ENCODE results near the gene SCMH1. TPM values are rescaled to one million over a fixed set of nuclear protein-coding genes. Genes with fewer than 3 reads are reported as not detected.
"Not testable (repeated sequence)": the region's sequence is repeated elsewhere in the genome, so short reads cannot be mapped to it uniquely, and the experiment has no call there.

The SCMH1 gene
- polyA plus RNA-seq, 2 of the 4 experiments (the other 2 are of a cell fraction), result 11.6 to 26.7 TPM

- H3K4me1 ChIP-seq, result peaks cover 5% of the 10 kb centered on the region; the same call in 2 of the 3 replicates
- no peak for DNase-seq (ENCODE audit: low read depth in 1 of 2, low spot score in 1 of 2)
- no peak for ATAC-seq
- H3K4me2 ChIP-seq, result no peak overlapping the region
- no peak for FAIRE-seq
- no peaks in the 10 kb centered on the region for H3K9me3 ChIP-seq
- TF ChIP-seq EHMT2 (IDR thresholded peaks at IDR 0.05; ENCODE audit: low read depth) (no peak), KDM1A (IDR thresholded peaks at IDR 0.05; ENCODE audit: low read depth) (no peak), POLR2A (IDR thresholded peaks at IDR 0.05; ENCODE audit: low read length) (no peak), JUNB (IDR thresholded peaks at IDR 0.05) (no peak), RNF2 (IDR thresholded peaks at IDR 0.05; ENCODE audit: borderline replicate concordance, low read depth) (no peak), HMGXB4 (CRISPR knock-in tag; IDR thresholded peaks at IDR 0.05; ENCODE audit: borderline replicate concordance) (no peak), ZSCAN20 (CRISPR knock-in tag; IDR thresholded peaks at IDR 0.05) (no peak)
- CTCF ChIA-PET, result no interaction called here
- no peak overlapping the region for H3K27ac ChIP-seq
- POLR2A ChIA-PET, result no interaction called here
- H3K4me3 ChIP-seq, result no peak overlapping the region
Observed at GRCh38 chr1:41118645-41119044, 123.5 kb downstream of the SCMH1 start.

- POLR2A ChIA-PET; H3K4me2 ChIP-seq; ATAC-seq; H3K27ac ChIP-seq; H3K9me3 ChIP-seq; FAIRE-seq; H3K4me3 ChIP-seq; DNase-seq (ENCODE audit: low read depth in 1 of 2, low spot score in 1 of 2); H3K4me1 ChIP-seq: not testable (repeated sequence)
- CTCF ChIA-PET, result interaction anchor here (1.0 to 1.5 kb wide), 3 partner anchors 21 to 300 kb away, joined by 3 to 4 read pairs (median 3); no protein-coding TSS in a partner anchor
- 83% methylated on average over 13 of the region's 15 CpGs for WGBS (ENCODE audit: missing lambda C conversion rate)
Observed at GRCh38 chr1:41117241-41117640, 124.9 kb downstream of the SCMH1 start.

- H3K27ac ChIP-seq, result peak overlapping the region; percentile 92 to 99
- WGBS (ENCODE audit: missing lambda C conversion rate), result 89% methylated on average over 1 of the region's 1 CpG
- peak overlapping the region; percentile 80 for H3K4me2 ChIP-seq
- no peak overlapping the region for H3K4me3 ChIP-seq
- H3K9me3 ChIP-seq, result no peaks in the 10 kb centered on the region
- peaks cover 30% of the 10 kb centered on the region for H3K4me1 ChIP-seq
- ChIA-PET POLR2A (no interaction called here), CTCF (interaction anchor here (1.4 to 1.6 kb wide), 2 partner anchors 128 to 235 kb away, joined by 3 to 4 read pairs; no protein-coding TSS in a partner anchor)
- TF ChIP-seq HOXA7 (CRISPR knock-in tag; IDR thresholded peaks at IDR 0.05) (no peak), NFE2L2 (conservative IDR thresholded peaks at IDR 0.05; ENCODE audit: low read length) (no peak), HDAC2 (IDR thresholded peaks at IDR 0.05) (no peak), PBX3 (IDR thresholded peaks at IDR 0.05) (no peak), EHF (CRISPR knock-in tag; IDR thresholded peaks at IDR 0.05) (no peak), RAD21 (conservative IDR thresholded peaks at IDR 0.05 in 1 of 2, IDR thresholded peaks at IDR 0.05 in 1 of 2) (no peak), SMC3 (IDR thresholded peaks at IDR 0.05) (no peak), HOXB13 (CRISPR knock-in tag; IDR thresholded peaks at IDR 0.05; ENCODE audit: low read depth) (no peak), TFCP2L1 (CRISPR knock-in tag; IDR thresholded peaks at IDR 0.05) (no peak), ZSCAN20 (CRISPR knock-in tag; IDR thresholded peaks at IDR 0.05) (no peak), CBX8 (IDR thresholded peaks at IDR 0.05) (no peak), TP53 (CRISPR knock-in tag; IDR thresholded peaks at IDR 0.05) (no peak), CHD2 (IDR thresholded peaks at IDR 0.05; ENCODE audit: low read length, partially characterized antibody) (no peak), E2F6 (IDR thresholded peaks at IDR 0.05; ENCODE audit: borderline replicate concordance, low read depth) (no peak), POLR2A (IDR thresholded peaks at IDR 0.05; ENCODE audit: low read length) (no peak), GATA3 (IDR thresholded peaks at IDR 0.05; ENCODE audit: borderline replicate concordance) (no peak), PHF8 (IDR thresholded peaks at IDR 0.05; ENCODE audit: borderline replicate concordance, low read depth) (no peak)
- no peak for DNase-seq (ENCODE audit: low read depth in 1 of 2, low spot score in 1 of 2)
- FAIRE-seq, result no peak
- no peak for ATAC-seq
Observed at GRCh38 chr1:41110736-41111135, 131.4 kb downstream of the SCMH1 start.
